HG02798 (cell line): ENCODE results near the gene BCAS3.
"Not testable (repeated sequence)": the region's sequence is repeated elsewhere in the genome, so short reads cannot be mapped to it uniquely, and the experiment has no call there.

Experiments
- ATAC-seq: cut with Tn5 transposase; IDR thresholded peaks from one replicate; pipeline ENCODE4 v1.9.1; 2021; ENCODE audit warnings: mild to moderate bottlenecking; ENCODE audit not compliant: unreplicated experiment, poor library complexity

BCAS3 gene

GRCh38 chr17:60916043-60916442, 238.4 kb downstream of the BCAS3 start:
- no peak for ATAC-seq

GRCh38 chr17:60920107-60920506, 242.5 kb downstream of the BCAS3 start:
- ATAC-seq: no peak

GRCh38 chr17:60923000-60923399, 245.3 kb downstream of the BCAS3 start:
- no peak for ATAC-seq

GRCh38 chr17:60926466-60927183, 249.0 kb downstream of the BCAS3 start:
- no peak for ATAC-seq

- no peak for ATAC-seq
Measured at GRCh38 chr17:60933739-60934138, 256.1 kb downstream of the BCAS3 start.

GRCh38 chr17:60934723-60935122, 257.1 kb downstream of the BCAS3 start:
- no peak for ATAC-seq

GRCh38 chr17:60935991-60936390, 258.3 kb downstream of the BCAS3 start:
- not testable (repeated sequence) for ATAC-seq

- no peak for ATAC-seq
Measured at GRCh38 chr17:60939318-60939717, 261.7 kb downstream of the BCAS3 start.

GRCh38 chr17:60941028-60941427, 263.4 kb downstream of the BCAS3 start:
- ATAC-seq: no peak

GRCh38 chr17:60941571-60941970, 263.9 kb downstream of the BCAS3 start:
- ATAC-seq: no peak

- ATAC-seq: no peak
Measured at GRCh38 chr17:60944751-60945150, 267.1 kb downstream of the BCAS3 start.

- ATAC-seq: no peak
Measured at GRCh38 chr17:60947100-60947499, 269.4 kb downstream of the BCAS3 start.

- ATAC-seq: no peak
Measured at GRCh38 chr17:60947543-60947942, 269.9 kb downstream of the BCAS3 start.

- no peak for ATAC-seq
Measured at GRCh38 chr17:60952747-60953146, 275.1 kb downstream of the BCAS3 start.

- no peak for ATAC-seq
Measured at GRCh38 chr17:60959011-60959410, 281.4 kb downstream of the BCAS3 start.

GRCh38 chr17:60959696-60960095, 282.0 kb downstream of the BCAS3 start:
- no peak for ATAC-seq

- ATAC-seq: no peak
Measured at GRCh38 chr17:60960398-60961065, 282.9 kb downstream of the BCAS3 start.

GRCh38 chr17:60964160-60964559, 286.5 kb downstream of the BCAS3 start:
- no peak for ATAC-seq

- no peak for ATAC-seq
Measured at GRCh38 chr17:60968266-60968665, 290.6 kb downstream of the BCAS3 start.

- ATAC-seq: no peak
Measured at GRCh38 chr17:60969500-60970037, 291.9 kb downstream of the BCAS3 start.

- ATAC-seq: no peak
Measured at GRCh38 chr17:60970741-60971140, 293.1 kb downstream of the BCAS3 start.
